Esophagus muscularis mucosa (tissue), 2 donors: ENCODE results near the gene KLHL6.

Experiments
- EP300 ChIP-seq: sonication (generic); formaldehyde crosslinking; IDR thresholded peaks from one replicate; pipeline ENCODE4 v1.6.1; 2017; ENCODE audit warnings: antibody characterized with exemption
- POLR2A ChIP-seq: fragments of 450-650 bp; IDR thresholded peaks from one replicate; pipeline ENCODE4 v1.6.1; 2017; ENCODE audit warnings: antibody characterized with exemption, moderate library complexity, mild to moderate bottlenecking, low read depth

- TF ChIP-seq POLR2A = no peak
- no peak for TF ChIP-seq EP300
These were observed 17.0 kb downstream of the KLHL6 start for GRCh38 chr3:183538486-183538885.
